ENCODE data around the gene MAVS.

GRCh38 chr20:3858689-3859088 lies 12.1 kb downstream of the MAVS start:
- TF ChIP-seq, protein P1, sequence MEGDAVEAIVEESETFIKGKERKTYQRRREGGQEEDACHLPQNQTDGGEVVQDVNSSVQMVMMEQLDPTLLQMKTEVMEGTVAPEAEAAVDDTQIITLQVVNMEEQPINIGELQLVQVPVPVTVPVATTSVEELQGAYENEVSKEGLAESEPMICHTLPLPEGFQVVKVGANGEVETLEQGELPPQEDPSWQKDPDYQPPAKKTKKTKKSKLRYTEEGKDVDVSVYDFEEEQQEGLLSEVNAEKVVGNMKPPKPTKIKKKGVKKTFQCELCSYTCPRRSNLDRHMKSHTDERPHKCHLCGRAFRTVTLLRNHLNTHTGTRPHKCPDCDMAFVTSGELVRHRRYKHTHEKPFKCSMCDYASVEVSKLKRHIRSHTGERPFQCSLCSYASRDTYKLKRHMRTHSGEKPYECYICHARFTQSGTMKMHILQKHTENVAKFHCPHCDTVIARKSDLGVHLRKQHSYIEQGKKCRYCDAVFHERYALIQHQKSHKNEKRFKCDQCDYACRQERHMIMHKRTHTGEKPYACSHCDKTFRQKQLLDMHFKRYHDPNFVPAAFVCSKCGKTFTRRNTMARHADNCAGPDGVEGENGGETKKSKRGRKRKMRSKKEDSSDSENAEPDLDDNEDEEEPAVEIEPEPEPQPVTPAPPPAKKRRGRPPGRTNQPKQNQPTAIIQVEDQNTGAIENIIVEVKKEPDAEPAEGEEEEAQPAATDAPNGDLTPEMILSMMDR (IDR thresholded peaks at IDR 0.05; ENCODE audit: low read length), result no peak
- no peak for TF ChIP-seq EZH2 (optimal IDR thresholded peaks at IDR 0.05; ENCODE audit: low read depth, low read length)
- no peak for TF ChIP-seq EZH2phosphoT487 (IDR thresholded peaks at IDR 0.05; ENCODE audit: low read length)
